Stomach (tissue), 4 donors: Measurements from ENCODE around the gene CLDN20.

Experiments used
- POLR2A ChIP-seq, 4 donors: fragments of 450-650 bp; IDR thresholded peaks; one replicate each; pipeline ENCODE4 v1.6.1; 2016; ENCODE audit warnings: antibody characterized with exemption in 4 of 4, control low read depth in 2 of 4, mild to moderate bottlenecking in 1 of 4, moderate library complexity in 1 of 4
- POLR2AphosphoS5 ChIP-seq, 3 donors: sonication (generic); formaldehyde crosslinking; IDR thresholded peaks; one replicate each; pipeline ENCODE4 v1.6.1; 2016; ENCODE audit warnings: antibody characterized with exemption in 3 of 3
- TF ChIP-seq, protein P1 (sequence below), 7 experiments: fragments of 450-650 bp in 4 of 7; fragments of 200-600 bp in 3 of 7; sonication (generic) in 3 of 7; IDR thresholded peaks; one replicate each; pipeline ENCODE4 v1.5.1; 2016 to 2019; ENCODE audit warnings: antibody characterized with exemption in 7 of 7, control low read depth in 2 of 7, mild to moderate bottlenecking in 1 of 7

DNA sequence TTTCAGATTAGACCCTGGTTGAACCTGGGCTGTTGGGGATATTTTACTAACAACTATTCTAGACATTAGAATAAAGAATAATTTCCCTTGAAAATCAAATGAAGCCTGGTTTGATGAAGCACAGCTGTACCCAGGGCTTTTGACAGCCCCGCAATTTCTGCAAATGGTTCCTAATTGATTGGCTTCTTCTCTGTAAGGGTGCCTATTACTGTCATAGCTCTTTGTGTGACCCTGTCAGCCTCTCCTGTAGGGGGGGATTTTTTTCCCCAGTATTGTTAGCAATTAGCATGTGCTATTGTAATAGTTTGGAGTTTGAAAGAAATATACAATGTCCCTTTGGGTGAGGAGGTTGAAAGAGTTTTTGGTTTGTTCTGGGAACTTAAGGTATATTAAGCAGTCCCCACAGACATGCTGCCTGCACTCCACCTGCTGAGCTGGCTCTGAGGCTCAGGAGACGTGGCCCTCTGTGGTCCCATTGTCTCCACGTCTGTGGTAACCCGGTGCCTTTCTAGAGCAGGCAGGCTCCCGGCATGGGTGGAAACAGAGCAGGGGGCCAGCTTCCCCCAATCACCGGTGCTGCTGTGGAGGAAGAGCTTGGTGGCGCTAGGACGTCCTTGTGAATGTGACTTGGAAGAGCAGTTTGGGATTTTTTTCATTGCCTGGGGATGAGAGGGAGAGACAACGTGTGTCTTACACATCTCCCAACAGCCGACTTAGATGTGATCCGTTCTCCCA is 47.3 kb upstream of the CLDN20 start:
- TF ChIP-seq POLR2AphosphoS5 (IDR thresholded peaks at IDR 0.05) (no peak), POLR2A (IDR thresholded peaks at IDR 0.05) (no peak)
- TF ChIP-seq, protein P1, sequence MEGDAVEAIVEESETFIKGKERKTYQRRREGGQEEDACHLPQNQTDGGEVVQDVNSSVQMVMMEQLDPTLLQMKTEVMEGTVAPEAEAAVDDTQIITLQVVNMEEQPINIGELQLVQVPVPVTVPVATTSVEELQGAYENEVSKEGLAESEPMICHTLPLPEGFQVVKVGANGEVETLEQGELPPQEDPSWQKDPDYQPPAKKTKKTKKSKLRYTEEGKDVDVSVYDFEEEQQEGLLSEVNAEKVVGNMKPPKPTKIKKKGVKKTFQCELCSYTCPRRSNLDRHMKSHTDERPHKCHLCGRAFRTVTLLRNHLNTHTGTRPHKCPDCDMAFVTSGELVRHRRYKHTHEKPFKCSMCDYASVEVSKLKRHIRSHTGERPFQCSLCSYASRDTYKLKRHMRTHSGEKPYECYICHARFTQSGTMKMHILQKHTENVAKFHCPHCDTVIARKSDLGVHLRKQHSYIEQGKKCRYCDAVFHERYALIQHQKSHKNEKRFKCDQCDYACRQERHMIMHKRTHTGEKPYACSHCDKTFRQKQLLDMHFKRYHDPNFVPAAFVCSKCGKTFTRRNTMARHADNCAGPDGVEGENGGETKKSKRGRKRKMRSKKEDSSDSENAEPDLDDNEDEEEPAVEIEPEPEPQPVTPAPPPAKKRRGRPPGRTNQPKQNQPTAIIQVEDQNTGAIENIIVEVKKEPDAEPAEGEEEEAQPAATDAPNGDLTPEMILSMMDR (IDR thresholded peaks at IDR 0.05): no peak
